Hypothalamus (tissue), 51 donors: Measurements from ENCODE around the gene SIL1.
"Not testable (repeated sequence)": the region's sequence is repeated elsewhere in the genome, so short reads cannot be mapped to it uniquely, and the experiment has no call there.

Source experiments
- DNase-seq, 51 donors: peaks; one replicate each; lab custom pipeline; 2025; lab: John Stamatoyannopoulos, UW

The SIL1 gene

GRCh38 chr5:139079225-139079990 is 118.8 kb downstream of the SIL1 start:
- DNase-seq = peak in 1 of 51 donors; percentile 16

- DNase-seq = no peak
Measured at GRCh38 chr5:139078345-139078744, 119.8 kb downstream of the SIL1 start.

- DNase-seq = no peak
Measured at GRCh38 chr5:139077899-139078298, 120.3 kb downstream of the SIL1 start.

DNA sequence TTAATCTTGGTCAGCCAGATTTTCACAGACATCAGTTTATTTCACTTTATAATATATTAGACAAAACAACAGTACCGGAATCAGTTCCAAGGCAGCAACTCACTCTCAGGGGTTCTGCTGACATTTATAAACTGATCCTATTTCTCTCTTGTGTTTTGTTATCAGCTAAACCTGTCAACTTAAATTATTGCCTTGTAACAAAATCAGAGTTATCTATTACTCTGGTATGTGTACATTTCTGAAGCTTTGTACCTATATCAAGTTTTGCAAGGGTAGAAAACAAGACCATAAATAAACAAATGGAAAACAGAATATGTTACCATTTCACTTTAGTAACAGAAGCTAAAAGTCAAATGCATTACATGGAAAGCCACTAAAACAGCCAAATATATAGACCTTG is 122.1 kb downstream of the SIL1 start:
- no peak for DNase-seq

GRCh38 chr5:139075066-139076050 is 122.8 kb downstream of the SIL1 start:
- no peak for DNase-seq

DNA sequence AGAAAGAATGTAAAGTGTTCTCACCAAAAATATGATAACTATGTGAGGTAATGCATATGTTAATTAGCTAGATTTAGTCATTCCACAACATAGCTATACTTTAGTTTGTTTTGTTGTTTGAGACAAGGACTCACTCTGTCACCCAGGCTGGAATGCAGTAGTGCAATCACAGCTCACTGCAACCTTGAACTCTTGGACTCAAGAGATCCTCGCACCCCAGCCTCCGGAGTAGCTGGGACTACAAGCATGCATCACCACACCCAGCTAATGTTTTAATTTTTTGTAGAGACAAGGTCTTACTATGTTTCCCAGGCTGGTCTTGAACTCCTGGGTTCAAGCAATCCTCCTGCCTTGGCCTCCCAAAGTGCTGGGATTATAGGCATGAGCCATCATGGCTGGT is 124.2 kb downstream of the SIL1 start:
- DNase-seq = not testable (repeated sequence)

GRCh38 chr5:139068494-139069151 is 129.5 kb downstream of the SIL1 start:
- DNase-seq = no peak

DNA sequence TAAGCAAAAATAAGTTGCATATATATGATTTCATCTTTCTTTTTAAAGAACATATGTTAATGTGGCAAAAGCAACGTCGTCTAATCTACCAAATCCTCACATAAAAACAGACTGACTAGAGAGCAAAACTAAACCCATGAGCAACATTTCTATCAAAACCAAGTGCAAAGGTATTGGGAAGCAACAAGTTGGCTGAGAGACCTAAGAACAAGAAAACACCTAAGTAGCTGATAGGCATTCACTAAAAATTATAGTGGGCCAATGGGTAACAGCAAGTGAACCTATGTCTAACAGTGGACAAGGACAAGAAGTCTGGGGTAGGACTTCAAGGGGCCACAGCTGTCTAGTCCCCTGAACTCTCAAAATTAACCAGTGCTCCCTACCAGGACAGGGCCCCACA is 130.1 kb downstream of the SIL1 start:
- no peak for DNase-seq

DNA sequence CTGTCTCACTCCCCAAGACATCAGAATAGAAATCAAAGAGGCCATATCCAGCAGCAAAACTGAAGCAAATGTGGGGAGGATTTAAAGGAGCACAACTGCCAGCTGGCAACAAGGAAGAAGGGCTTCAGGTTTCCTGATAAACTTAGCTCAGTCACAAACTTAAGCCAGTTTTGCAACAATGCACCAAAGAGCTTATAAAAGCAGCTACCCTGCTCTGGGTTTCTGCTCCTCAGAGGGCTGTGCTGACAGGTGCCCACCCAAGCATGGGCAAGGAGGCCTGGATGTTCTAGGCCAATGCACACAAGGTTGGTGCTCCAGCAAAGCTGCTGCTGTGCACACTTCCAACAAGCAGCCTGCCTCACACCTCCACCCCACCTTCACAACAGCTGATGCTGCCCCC is 132.9 kb downstream of the SIL1 start:
- DNase-seq = no peak

GRCh38 chr5:139064613-139065012 is 133.6 kb downstream of the SIL1 start:
- DNase-seq = no peak

- no peak for DNase-seq
Measured at GRCh38 chr5:139063664-139064054, 134.5 kb downstream of the SIL1 start.

DNA sequence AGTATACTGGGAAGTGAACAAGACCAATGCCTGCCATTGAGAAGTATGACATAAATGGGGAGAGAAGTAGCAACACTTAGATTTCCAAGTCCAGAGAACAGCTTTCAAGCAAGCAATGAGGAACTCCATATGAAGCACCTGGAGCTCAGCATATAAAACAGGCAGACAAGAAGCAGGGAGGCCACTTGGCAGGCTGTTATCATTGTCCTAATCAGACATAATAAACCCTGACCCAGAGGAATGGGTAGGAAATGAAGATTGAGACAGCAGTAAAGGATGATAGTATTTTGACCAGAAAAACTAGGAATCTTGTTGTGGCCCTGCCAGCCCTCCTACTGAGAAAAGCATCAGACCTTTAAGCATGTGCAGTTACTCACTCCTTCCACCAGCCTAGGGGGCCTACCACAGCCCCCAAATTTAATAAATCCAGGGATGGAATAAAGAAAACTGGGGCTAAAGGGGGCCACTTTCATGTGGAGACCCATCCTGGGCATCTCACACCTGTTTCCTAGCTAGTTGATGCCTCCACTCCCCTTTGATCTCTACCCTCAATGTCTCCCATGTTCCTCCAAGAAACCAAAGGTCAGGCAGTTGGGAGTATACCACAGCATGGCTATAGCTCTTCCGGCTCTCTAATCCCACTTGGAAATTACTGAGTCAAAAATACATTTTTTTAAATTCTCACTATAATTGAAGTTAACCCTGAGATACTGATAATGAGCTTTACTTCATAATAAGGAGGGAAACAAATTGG is 135.1 kb downstream of the SIL1 start:
- DNase-seq = no peak

DNA sequence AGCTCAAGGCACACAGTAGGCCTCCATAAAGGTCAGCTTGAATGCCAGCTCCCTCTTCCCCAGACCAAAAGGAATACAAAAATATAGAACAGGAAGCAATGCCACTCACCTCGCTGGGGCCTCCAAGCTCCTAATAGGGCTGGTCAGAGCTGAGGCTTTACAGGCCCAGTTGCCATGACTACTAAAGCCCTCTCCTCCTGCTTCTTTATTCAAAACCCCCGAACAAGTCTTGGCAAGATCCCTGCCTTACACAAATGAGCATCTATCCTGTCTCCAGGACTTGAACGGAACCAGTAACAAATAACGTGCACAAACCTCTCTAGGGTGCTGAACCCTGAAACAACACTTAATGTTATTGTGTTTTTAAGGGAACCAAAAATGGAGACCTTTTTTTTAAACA is 136.3 kb downstream of the SIL1 start:
- DNase-seq = peak in 14 of 51 donors; percentile 7 to 38 (median 19)

GRCh38 chr5:139061274-139061673 is 136.9 kb downstream of the SIL1 start:
- peak in 8 of 51 donors; percentile 4 to 17 (median 9) for DNase-seq

DNA sequence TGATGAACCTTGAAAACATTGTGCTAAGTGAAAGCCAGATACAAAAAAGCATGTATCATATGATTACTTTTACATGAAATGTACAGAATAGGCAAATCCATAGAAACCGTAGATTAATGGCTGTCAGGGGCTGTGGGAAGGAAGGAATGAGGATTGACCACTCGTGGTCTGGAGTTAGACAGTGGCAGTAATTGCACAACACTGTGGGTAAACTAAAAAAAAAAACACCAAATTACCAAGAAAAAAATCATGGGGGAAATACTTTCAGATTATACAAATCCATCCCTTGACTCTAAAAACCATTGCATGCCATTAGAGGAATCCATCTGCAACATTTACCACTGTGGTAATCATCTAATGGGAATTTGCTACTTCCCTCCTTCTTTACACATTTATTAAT is 140.0 kb downstream of the SIL1 start:
- no peak for DNase-seq

DNA sequence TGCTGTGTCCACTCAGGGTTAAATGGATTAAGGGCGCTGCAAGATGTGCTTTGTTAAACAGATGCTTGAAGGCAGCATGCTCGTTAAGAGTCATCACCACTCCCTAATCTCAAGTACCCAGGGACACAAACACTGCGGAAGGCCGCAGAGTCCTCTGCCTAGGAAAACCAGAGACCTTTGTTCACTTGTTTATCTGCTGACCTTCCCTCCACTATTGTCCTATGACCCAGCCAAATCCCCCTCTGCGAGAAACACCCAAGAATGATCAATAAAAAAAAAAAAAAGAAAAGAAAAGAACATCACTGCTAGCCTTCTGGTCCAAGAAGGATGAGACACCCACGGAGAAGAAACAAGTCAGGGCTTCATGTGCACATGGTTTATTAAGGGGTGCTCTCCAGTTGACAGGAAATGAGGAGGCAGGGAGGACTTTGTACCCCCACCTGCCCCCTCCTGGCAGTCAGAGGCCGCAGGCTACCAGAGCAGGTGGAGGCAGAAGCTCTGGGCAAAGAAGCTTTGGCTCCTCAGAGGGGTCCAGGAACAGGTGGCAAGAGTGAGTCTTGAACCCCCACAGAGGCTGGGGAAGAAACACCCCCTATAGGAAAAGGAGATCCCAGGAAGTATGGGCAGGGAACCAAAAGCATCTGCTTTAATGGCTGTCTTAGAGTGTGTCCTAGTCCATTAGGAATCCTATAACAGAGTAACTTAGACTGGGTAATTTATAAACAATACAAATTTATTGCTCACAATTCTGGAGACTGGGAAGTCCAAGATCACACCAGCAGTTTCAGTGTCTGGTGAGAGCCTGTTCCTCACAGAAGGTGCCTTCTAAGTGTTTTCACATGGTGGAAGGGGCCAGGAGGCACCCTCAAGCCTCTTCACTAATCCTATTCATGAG is 140.9 kb downstream of the SIL1 start:
- not testable (repeated sequence) for DNase-seq

GRCh38 chr5:139052975-139053374 is 145.2 kb downstream of the SIL1 start:
- no peak for DNase-seq

GRCh38 chr5:139051392-139051791 is 146.8 kb downstream of the SIL1 start:
- DNase-seq = no peak

- no peak for DNase-seq
Measured at GRCh38 chr5:139050432-139050831, 147.7 kb downstream of the SIL1 start.
